ENCODE data around the gene SLC40A1. TPM values are rescaled to one million over a fixed set of nuclear protein-coding genes. Genes with fewer than 3 reads are reported as not detected.
A peak's percentile ranks its signal among the peaks of the same experiment; 100 is the strongest.

SLC40A1 gene
- total and polyA plus RNA-seq, 2 of the 13 experiments (the other 11 are each of a cell fraction or from before 2014, with no cell fraction given) = 10.6 to 24.9 TPM

GRCh38 chr2:189522435-189523151 lies 58.0 kb downstream of the SLC40A1 start (continued):
- TF ChIP-seq ZNF691 (CRISPR knock-in tag; IDR thresholded peaks at IDR 0.05; ENCODE audit: borderline replicate concordance, low read depth) (no peak), CHD4 (IDR thresholded peaks at IDR 0.05; ENCODE audit: borderline replicate concordance, low read length) (peak; percentile 71; the same call in 1 of the 2 replicates), HOXA5 (CRISPR knock-in tag; IDR thresholded peaks at IDR 0.05) (0 out of 2 replicates have a peak, but pooled peaks have one; percentile 19), KDM1A (CRISPR knock-in tag; IDR thresholded peaks at IDR 0.05) (0 out of 2 replicates have a peak, but pooled peaks have one; percentile 10), NCOA5 (CRISPR knock-in tag; IDR thresholded peaks at IDR 0.05) (no peak), ARID3A (IDR thresholded peaks at IDR 0.05; ENCODE audit: low read depth, low read length) (peak; percentile 60), ZBTB25 (CRISPR knock-in tag; IDR thresholded peaks at IDR 0.05) (peak; percentile 25; the same call in 1 of the 2 replicates), ZNF143 (CRISPR knock-in tag; IDR thresholded peaks at IDR 0.05) (no peak), ZSCAN21 (CRISPR knock-in tag; IDR thresholded peaks at IDR 0.05; ENCODE audit: borderline replicate concordance) (peak; percentile 72; the same call in 1 of the 2 replicates), MED1 (CRISPR knock-in tag; IDR thresholded peaks at IDR 0.05) (peak; percentile 29; the same call in 1 of the 2 replicates), SAP130 (CRISPR knock-in tag; IDR thresholded peaks at IDR 0.05; ENCODE audit: low read depth) (peak; percentile 65), GATAD1 (CRISPR knock-in tag; IDR thresholded peaks at IDR 0.05) (peak; percentile 24), ZSCAN9 (CRISPR knock-in tag; IDR thresholded peaks at IDR 0.05; ENCODE audit: borderline replicate concordance) (peak; percentile 88; the same call in 1 of the 2 replicates), MAFK (conservative IDR thresholded peaks at IDR 0.05 in 1 of 2, IDR thresholded peaks at IDR 0.05 in 1 of 2; ENCODE audit: low read length in 2 of 2) (peak; percentile 22 to 42; a peak in 1 of 4 replicates), ZNF792 (CRISPR knock-in tag; IDR thresholded peaks at IDR 0.05) (peak; percentile 62; the same call in 1 of the 2 replicates), SOX13 (IDR thresholded peaks at IDR 0.05) (no peak), SOX13 (CRISPR knock-in tag; conservative IDR thresholded peaks at IDR 0.05 in 1 of 2, IDR thresholded peaks at IDR 0.05 in 1 of 2) (0 out of 4 replicates have a peak, but pooled peaks of 1 of the 2 experiments have one; percentile 51), NCOA2 (CRISPR knock-in tag; IDR thresholded peaks at IDR 0.05) (peak; percentile 69), RFX3 (CRISPR knock-in tag; IDR thresholded peaks at IDR 0.05) (no peak), ASH2L (IDR thresholded peaks at IDR 0.05; ENCODE audit: insufficient read length, low read depth, low read length) (peak; percentile 93), TBX3 (IDR thresholded peaks at IDR 0.05; ENCODE audit: borderline replicate concordance) (0 out of 2 replicates have a peak, but pooled peaks have one; percentile 20), HMG20A (CRISPR knock-in tag; IDR thresholded peaks at IDR 0.05; ENCODE audit: borderline replicate concordance) (peak; percentile 74), FOXO1 (CRISPR knock-in tag; IDR thresholded peaks at IDR 0.05) (peak; percentile 53; the same call in 1 of the 2 replicates), FOXP1 (IDR thresholded peaks at IDR 0.05) (no peak), FOXP1 (CRISPR knock-in tag; IDR thresholded peaks at IDR 0.05) (peak; percentile 63), ELF1 (CRISPR knock-in tag; IDR thresholded peaks at IDR 0.05) (peak; percentile 42), KAT7 (CRISPR knock-in tag; IDR thresholded peaks at IDR 0.05; ENCODE audit: borderline replicate concordance) (peak; percentile 25; the same call in 1 of the 2 replicates), MXD3 (CRISPR knock-in tag; IDR thresholded peaks at IDR 0.05) (no peak), ZNF547 (CRISPR knock-in tag; IDR thresholded peaks at IDR 0.05) (0 out of 2 replicates have a peak, but pooled peaks have one; percentile 20), GATAD2A (CRISPR knock-in tag; IDR thresholded peaks at IDR 0.05) (peak; percentile 67)
